ENCODE measurements around the gene AADACL3.

The AADACL3 gene, protein sequence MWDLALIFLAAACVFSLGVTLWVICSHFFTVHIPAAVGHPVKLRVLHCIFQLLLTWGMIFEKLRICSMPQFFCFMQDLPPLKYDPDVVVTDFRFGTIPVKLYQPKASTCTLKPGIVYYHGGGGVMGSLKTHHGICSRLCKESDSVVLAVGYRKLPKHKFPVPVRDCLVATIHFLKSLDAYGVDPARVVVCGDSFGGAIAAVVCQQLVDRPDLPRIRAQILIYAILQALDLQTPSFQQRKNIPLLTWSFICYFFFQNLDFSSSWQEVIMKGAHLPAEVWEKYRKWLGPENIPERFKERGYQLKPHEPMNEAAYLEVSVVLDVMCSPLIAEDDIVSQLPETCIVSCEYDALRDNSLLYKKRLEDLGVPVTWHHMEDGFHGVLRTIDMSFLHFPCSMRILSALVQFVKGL

GRCh38 chr1:12715896-12716437 is at the start of gene AADACL3:
TSS of gene AADACL3 (plus strand) at chr1:12716110. CDS start at chr1:12716177, 67 bp downstream.
- H3K27me3 ChIP-seq (replicated peaks; ENCODE audit: insufficient read depth, low read length), result no peaks in the 10 kb centered on the region; the same call in 1 of the 2 replicates
- no peak within 1 kb of the TSS for H3K4me3 ChIP-seq (ENCODE audit: low read length)
- no peaks in the 10 kb centered on the region for H3F3A ChIP-seq (ENCODE audit: insufficient read depth, low read length)
- no peaks in the 10 kb centered on the region for H3K36me3 ChIP-seq (replicated peaks; ENCODE audit: insufficient read depth, low read length)
- no peak within 1 kb of the TSS for H3K27ac ChIP-seq (ENCODE audit: low read length)
- no peak within 1 kb of the TSS for H3K9ac ChIP-seq (ENCODE audit: low read length)
- H3K4me2 ChIP-seq (ENCODE audit: low read depth, low read length), result no peak within 1 kb of the TSS
- no peaks in the 10 kb centered on the region for H3K9me2 ChIP-seq (replicated peaks; ENCODE audit: insufficient read depth, low read length)
- H3K9me3 ChIP-seq (replicated peaks; ENCODE audit: insufficient read depth, low read length), result no peaks in the 10 kb centered on the region
- DNase-seq, result no peak
- no peaks in the 10 kb centered on the region for H3K4me1 ChIP-seq (ENCODE audit: low read length)
- no peaks in the 10 kb centered on the region for H3K79me2 ChIP-seq (ENCODE audit: low read length)
- no peak within 1 kb of the TSS for H2AFZ ChIP-seq (ENCODE audit: low read length)
- TF ChIP-seq, protein P1, sequence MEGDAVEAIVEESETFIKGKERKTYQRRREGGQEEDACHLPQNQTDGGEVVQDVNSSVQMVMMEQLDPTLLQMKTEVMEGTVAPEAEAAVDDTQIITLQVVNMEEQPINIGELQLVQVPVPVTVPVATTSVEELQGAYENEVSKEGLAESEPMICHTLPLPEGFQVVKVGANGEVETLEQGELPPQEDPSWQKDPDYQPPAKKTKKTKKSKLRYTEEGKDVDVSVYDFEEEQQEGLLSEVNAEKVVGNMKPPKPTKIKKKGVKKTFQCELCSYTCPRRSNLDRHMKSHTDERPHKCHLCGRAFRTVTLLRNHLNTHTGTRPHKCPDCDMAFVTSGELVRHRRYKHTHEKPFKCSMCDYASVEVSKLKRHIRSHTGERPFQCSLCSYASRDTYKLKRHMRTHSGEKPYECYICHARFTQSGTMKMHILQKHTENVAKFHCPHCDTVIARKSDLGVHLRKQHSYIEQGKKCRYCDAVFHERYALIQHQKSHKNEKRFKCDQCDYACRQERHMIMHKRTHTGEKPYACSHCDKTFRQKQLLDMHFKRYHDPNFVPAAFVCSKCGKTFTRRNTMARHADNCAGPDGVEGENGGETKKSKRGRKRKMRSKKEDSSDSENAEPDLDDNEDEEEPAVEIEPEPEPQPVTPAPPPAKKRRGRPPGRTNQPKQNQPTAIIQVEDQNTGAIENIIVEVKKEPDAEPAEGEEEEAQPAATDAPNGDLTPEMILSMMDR (IDR thresholded peaks at IDR 0.05; ENCODE audit: low read length), result no peak
- TF ChIP-seq EZH2 (optimal IDR thresholded peaks at IDR 0.05; ENCODE audit: low read depth, low read length) (no peak), EZH2phosphoT487 (IDR thresholded peaks at IDR 0.05; ENCODE audit: low read length) (no peak)
- no peaks in the 10 kb centered on the region for H4K20me1 ChIP-seq (ENCODE audit: insufficient read depth, low read length)

GRCh38 chr1:12666141-12666735 is 49.7 kb upstream of the AADACL3 start:
- H3F3A ChIP-seq (ENCODE audit: insufficient read depth, low read length), result no peaks in the 10 kb centered on the region
- H3K4me1 ChIP-seq (ENCODE audit: low read length), result no peaks in the 10 kb centered on the region
- no peak overlapping the region for H3K27ac ChIP-seq (ENCODE audit: low read length)
- H4K20me1 ChIP-seq (ENCODE audit: insufficient read depth, low read length), result no peaks in the 10 kb centered on the region
- no peaks in the 10 kb centered on the region for H3K79me2 ChIP-seq (ENCODE audit: low read length)
- no peak overlapping the region for H2AFZ ChIP-seq (ENCODE audit: low read length)
- no peaks in the 10 kb centered on the region for H3K27me3 ChIP-seq (replicated peaks; ENCODE audit: insufficient read depth, low read length)
- no peaks in the 10 kb centered on the region for H3K9me2 ChIP-seq (replicated peaks; ENCODE audit: insufficient read depth, low read length)
- no peak for DNase-seq
- no peak overlapping the region for H3K4me3 ChIP-seq (ENCODE audit: low read length)
- no peaks in the 10 kb centered on the region for H3K9me3 ChIP-seq (replicated peaks; ENCODE audit: insufficient read depth, low read length)
- no peak overlapping the region for H3K4me2 ChIP-seq (ENCODE audit: low read depth, low read length)
- H3K9ac ChIP-seq (ENCODE audit: low read length), result no peak overlapping the region
- TF ChIP-seq EZH2phosphoT487 (IDR thresholded peaks at IDR 0.05; ENCODE audit: low read length) (no peak), EZH2 (optimal IDR thresholded peaks at IDR 0.05; ENCODE audit: low read depth, low read length) (no peak)
- TF ChIP-seq, protein P1 (IDR thresholded peaks at IDR 0.05; ENCODE audit: low read length), result no peak
- no peaks in the 10 kb centered on the region for H3K36me3 ChIP-seq (replicated peaks; ENCODE audit: insufficient read depth, low read length)

- DNase-seq, result no peak
- Histone ChIP-seq H3K27ac (ENCODE audit: low read length) (no peak overlapping the region), H2AFZ (ENCODE audit: low read length) (no peak overlapping the region), H4K20me1 (ENCODE audit: insufficient read depth, low read length) (no peaks in the 10 kb centered on the region), H3F3A (ENCODE audit: insufficient read depth, low read length) (no peaks in the 10 kb centered on the region), H3K4me1 (ENCODE audit: low read length) (no peaks in the 10 kb centered on the region), H3K79me2 (ENCODE audit: low read length) (no peaks in the 10 kb centered on the region), H3K36me3 (replicated peaks; ENCODE audit: insufficient read depth, low read length) (no peaks in the 10 kb centered on the region), H3K9ac (ENCODE audit: low read length) (no peak overlapping the region), H3K9me2 (replicated peaks; ENCODE audit: insufficient read depth, low read length) (no peaks in the 10 kb centered on the region), H3K4me2 (ENCODE audit: low read depth, low read length) (no peak overlapping the region), H3K4me3 (ENCODE audit: low read length) (no peak overlapping the region), H3K27me3 (replicated peaks; ENCODE audit: insufficient read depth, low read length) (no peaks in the 10 kb centered on the region), H3K9me3 (replicated peaks; ENCODE audit: insufficient read depth, low read length) (no peaks in the 10 kb centered on the region)
- TF ChIP-seq EZH2 (optimal IDR thresholded peaks at IDR 0.05; ENCODE audit: low read depth, low read length) (no peak), EZH2phosphoT487 (IDR thresholded peaks at IDR 0.05; ENCODE audit: low read length) (no peak)
- TF ChIP-seq, protein P1 (IDR thresholded peaks at IDR 0.05; ENCODE audit: low read length), result no peak
Measured at GRCh38 chr1:12669529-12670068, 46.3 kb upstream of the AADACL3 start.

Measured in MM.1S (cell line).